ENCODE measurements around the gene ZFR2.

DNA sequence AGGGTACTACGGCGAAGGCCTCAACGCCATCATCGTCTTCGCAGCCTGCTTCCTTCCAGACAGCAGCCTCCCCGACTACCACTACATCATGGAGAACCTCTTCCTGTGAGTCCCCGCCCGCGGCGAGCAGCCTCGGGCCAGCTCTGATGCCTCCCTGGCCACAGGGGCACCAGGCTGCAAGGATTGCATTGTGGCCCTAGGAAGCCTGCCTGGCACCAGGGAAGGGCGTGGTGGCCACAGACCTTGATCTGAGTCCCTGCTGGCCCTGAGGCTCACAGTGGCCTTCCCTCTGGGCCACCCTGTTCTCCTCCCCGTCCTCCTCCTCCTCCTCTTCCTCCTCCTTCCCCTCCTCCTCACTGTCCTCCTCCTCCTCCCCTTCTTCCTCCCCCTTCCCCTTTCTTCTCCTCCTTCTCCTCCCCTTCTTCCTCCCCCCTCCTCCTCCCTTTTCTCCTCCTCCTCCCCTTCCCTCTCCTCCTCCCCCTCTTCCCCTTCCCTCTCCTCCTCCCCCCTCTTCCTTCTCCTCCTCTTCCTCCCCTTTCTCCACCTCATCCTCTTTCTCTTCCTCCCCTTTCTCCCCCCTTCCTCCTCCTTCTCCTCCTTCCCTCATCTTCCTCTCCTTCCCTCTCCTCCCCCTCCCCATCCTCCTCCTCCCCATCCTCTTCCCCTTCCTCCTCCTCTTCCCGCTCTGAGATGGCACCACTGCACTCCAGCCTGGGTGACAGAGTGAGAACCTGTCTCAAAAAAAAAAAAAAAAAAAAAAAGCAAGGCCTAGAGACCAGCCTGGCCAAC lies 39.6 kb upstream of the ZFR2 start:
- TF ChIP-seq JUNB (IDR thresholded peaks at IDR 0.05) (no peak), MAFK (IDR thresholded peaks at IDR 0.05; ENCODE audit: partially characterized antibody) (no peak), CTCF (IDR thresholded peaks at IDR 0.05) (no peak), SREBF2 (IDR thresholded peaks at IDR 0.05) (no peak), USF2 (IDR thresholded peaks at IDR 0.05) (no peak), CEBPB (IDR thresholded peaks at IDR 0.05) (no peak)
